Osteoblast (primary cell): ENCODE measurements around the gene KRT86. TPM values are rescaled to one million over a fixed set of nuclear protein-coding genes. Genes with fewer than 3 reads are reported as not detected.
A peak's percentile ranks its signal among the peaks of the same experiment; 100 is the strongest.

Source experiments
- DNase-seq: peaks from one replicate; pipeline ENCODE4 v3.0.0; 2011; ENCODE audit warnings: low spot score, mixed read lengths; ENCODE audit not compliant: insufficient read length; ENCODE audit errors: missing footprints
- H2AFZ ChIP-seq: 2 replicates; pipeline ENCODE4 v1.6.0; 2011; ENCODE audit warnings: mild to moderate bottlenecking, low read length
- H3K27ac ChIP-seq: 2 replicates; pipeline ENCODE4 v1.5.1; 2011; ENCODE audit warnings: mild to moderate bottlenecking, low read depth, low read length, moderate library complexity
- H3K27me3 ChIP-seq: 2 replicates; pipeline ENCODE4 v1.6.0; 2012; ENCODE audit warnings: mild to moderate bottlenecking, control low read depth, inconsistent platforms, low read length, moderate library complexity; ENCODE audit not compliant: insufficient read depth
- H3K36me3 ChIP-seq: 2 replicates; pipeline ENCODE4 v1.5.1; 2011; ENCODE audit warnings: mild to moderate bottlenecking, low read length, control low read depth, moderate library complexity; ENCODE audit not compliant: insufficient read depth
- H3K4me1 ChIP-seq: 2 replicates; pipeline ENCODE4 v1.5.1; 2011; ENCODE audit warnings: mild to moderate bottlenecking, low read length, control low read depth, moderate library complexity; ENCODE audit not compliant: insufficient read depth
- H3K4me2 ChIP-seq: 2 replicates; pipeline ENCODE4 v1.6.0; 2011; ENCODE audit warnings: mild to moderate bottlenecking, low read length; ENCODE audit not compliant: insufficient read depth
- H3K4me3 ChIP-seq: fragments of 200-600 bp; sonication (generic); 3 replicates; pipeline ENCODE4 v1.5.1; 2012; ENCODE audit warnings: mild to moderate bottlenecking, low read length, inconsistent platforms; ENCODE audit not compliant: insufficient read depth
- H3K79me2 ChIP-seq: 2 replicates; pipeline ENCODE4 v1.6.0; 2012; ENCODE audit warnings: mild to moderate bottlenecking, low read length, control low read depth, inconsistent platforms; ENCODE audit not compliant: insufficient read depth
- H3K9me3 ChIP-seq: 2 replicates; pipeline ENCODE4 v1.5.1; 2011; ENCODE audit warnings: low read depth, low read length, control low read depth
- H4K20me1 ChIP-seq: 2 replicates; pipeline ENCODE4 v1.6.0; 2012; ENCODE audit warnings: mild to moderate bottlenecking, low read length, control low read depth; ENCODE audit not compliant: insufficient read depth
- total RNA-seq: library from RNA; depleted of rRNA; stranded (reverse); fragments of >200 nt; gene quantifications from 2 replicates; pipeline ENCODE4 v1.2.3, GENCODE V29; 2012
- TF ChIP-seq, protein P1 (sequence below): IDR thresholded peaks from 2 replicates; pipeline ENCODE4 v1.5.1; 2011; ENCODE audit warnings: mild to moderate bottlenecking, low read depth, low read length, moderate library complexity; ENCODE audit errors: extremely low read depth

The KRT86 gene
- total RNA-seq, 1 donor = 0.36 TPM

DNA sequence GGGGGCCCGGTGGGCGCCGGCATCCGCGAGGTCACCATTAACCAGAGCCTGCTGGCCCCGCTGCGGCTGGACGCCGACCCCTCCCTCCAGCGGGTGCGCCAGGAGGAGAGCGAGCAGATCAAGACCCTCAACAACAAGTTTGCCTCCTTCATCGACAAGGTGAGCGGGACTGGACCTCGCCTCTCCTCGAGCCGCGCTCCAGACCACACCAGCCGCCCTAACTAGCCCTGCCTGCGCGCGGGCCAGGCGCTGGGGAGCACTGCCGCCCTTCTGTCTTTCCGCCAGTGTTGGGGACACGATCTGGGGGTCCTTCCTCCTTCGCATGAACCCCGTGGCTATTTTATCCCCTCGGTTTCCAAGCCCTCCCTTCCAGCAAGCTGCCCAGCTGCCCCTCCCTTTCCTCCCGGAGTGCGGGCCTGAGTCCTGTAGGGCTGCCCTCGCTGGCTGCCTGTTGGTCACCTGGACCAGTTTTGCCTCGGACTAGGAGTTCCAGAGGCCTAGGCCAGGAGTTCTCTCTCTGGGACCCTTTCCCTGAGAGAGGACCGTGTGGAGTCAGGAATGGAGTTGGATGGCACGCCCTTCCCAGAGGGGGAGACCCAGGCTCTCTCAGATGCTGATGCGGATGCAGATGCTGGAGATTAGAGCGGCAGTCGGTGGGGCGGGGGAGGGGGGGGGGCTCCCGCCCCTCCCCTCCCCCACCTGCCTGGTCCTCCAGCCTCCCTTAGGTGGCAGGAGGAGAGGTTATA is 40.8 kb upstream of the KRT86 start:
- Histone ChIP-seq H4K20me1 (no peaks in the 10 kb centered on the region), H3K9me3 (no peaks in the 10 kb centered on the region), H3K36me3 (no peaks in the 10 kb centered on the region), H3K27me3 (no peaks in the 10 kb centered on the region), H3K79me2 (no peaks in the 10 kb centered on the region), H3K4me2 (peak overlapping the region; percentile 32), H2AFZ (peak overlapping the region; percentile 18), H3K4me1 (peaks cover 65% of the 10 kb centered on the region), H3K4me3 (peak overlapping the region; percentile 40), H3K27ac (no peak overlapping the region)
- TF ChIP-seq, protein P1, sequence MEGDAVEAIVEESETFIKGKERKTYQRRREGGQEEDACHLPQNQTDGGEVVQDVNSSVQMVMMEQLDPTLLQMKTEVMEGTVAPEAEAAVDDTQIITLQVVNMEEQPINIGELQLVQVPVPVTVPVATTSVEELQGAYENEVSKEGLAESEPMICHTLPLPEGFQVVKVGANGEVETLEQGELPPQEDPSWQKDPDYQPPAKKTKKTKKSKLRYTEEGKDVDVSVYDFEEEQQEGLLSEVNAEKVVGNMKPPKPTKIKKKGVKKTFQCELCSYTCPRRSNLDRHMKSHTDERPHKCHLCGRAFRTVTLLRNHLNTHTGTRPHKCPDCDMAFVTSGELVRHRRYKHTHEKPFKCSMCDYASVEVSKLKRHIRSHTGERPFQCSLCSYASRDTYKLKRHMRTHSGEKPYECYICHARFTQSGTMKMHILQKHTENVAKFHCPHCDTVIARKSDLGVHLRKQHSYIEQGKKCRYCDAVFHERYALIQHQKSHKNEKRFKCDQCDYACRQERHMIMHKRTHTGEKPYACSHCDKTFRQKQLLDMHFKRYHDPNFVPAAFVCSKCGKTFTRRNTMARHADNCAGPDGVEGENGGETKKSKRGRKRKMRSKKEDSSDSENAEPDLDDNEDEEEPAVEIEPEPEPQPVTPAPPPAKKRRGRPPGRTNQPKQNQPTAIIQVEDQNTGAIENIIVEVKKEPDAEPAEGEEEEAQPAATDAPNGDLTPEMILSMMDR = no peak
- peak; percentile 26 for DNase-seq

DNA sequence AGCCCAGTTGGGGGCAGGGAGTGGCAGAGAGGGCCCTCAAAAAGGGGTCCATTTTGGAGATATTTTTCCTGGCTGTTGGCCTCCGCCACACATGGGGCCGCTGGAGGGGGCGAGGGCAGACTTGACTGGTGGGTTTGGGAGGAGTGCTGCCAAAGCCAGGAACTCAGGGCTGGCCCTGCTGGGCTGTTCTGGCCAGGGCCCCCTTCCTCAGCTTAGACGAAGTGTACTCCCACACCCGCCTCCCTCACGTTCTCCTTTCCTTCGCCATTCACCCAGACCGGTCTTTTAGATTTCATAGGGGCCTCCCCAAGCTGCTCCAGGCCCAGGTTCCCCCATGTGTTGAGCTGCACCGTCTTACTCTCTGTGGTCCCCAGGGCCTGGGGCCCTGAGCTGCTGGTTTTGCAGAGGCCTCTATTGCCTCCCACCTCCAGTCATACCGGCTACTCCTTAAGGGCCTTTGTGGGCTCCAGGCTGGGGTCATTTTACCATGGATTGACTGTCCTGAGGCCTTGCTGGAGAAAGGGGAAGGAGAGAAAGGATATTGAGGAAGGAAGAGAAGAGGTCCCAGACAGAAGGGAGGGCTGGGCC is 40.1 kb upstream of the KRT86 start:
- TF ChIP-seq, protein P1 = no peak
- Histone ChIP-seq H2AFZ (no peak overlapping the region), H3K27ac (no peak overlapping the region), H3K9me3 (no peaks in the 10 kb centered on the region), H3K4me3 (no peak overlapping the region), H3K4me1 (peaks cover 63% of the 10 kb centered on the region), H3K4me2 (no peak overlapping the region), H3K36me3 (no peaks in the 10 kb centered on the region), H3K79me2 (no peaks in the 10 kb centered on the region), H3K27me3 (no peaks in the 10 kb centered on the region), H4K20me1 (no peaks in the 10 kb centered on the region)
- DNase-seq = peak; percentile 83

DNA sequence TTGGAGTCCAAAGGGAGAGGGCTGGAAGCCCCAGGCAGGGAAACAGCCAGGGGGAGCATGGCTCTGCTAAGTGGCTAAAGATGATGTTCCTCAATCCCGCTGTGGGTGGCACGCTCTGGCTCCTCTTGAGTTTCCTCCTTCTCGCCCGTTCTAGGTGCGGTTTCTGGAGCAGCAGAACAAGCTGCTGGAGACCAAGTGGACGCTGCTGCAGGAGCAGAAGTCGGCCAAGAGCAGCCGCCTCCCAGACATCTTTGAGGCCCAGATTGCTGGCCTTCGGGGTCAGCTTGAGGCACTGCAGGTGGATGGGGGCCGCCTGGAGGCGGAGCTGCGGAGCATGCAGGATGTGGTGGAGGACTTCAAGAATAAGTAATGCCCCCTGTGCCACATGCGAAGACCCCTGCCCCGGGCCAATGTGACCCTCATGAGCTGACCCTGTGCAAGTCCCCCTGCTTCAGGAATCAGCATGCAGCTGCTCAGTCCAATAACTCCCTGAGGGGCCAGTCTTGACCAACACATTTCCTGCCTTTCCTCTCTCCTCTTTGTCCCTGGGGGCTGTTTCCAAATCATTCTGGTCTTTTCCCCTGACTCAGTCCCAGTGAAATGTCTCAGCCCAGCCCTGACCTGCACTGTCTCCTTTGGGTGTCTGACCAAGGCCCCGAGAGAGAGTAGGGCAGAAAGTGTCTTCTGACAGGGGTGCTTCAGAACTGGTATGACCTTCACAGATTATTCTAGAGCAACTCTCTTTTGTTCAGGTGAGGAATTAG is 39.3 kb upstream of the KRT86 start:
- H3K4me3 ChIP-seq = no peak overlapping the region
- peaks cover 54% of the 10 kb centered on the region for H3K4me1 ChIP-seq
- H2AFZ ChIP-seq = no peak overlapping the region
- no peaks in the 10 kb centered on the region for H3K9me3 ChIP-seq
- H3K27ac ChIP-seq = no peak overlapping the region
- peak overlapping the region; percentile 35 for H3K4me2 ChIP-seq
- no peaks in the 10 kb centered on the region for H3K36me3 ChIP-seq
- no peaks in the 10 kb centered on the region for H3K79me2 ChIP-seq
- DNase-seq = peak; percentile 95
- H3K27me3 ChIP-seq = no peaks in the 10 kb centered on the region
- no peaks in the 10 kb centered on the region for H4K20me1 ChIP-seq
- TF ChIP-seq, protein P1 = no peak
